Neural progenitor cell (in vitro differentiated cells): ENCODE results near the gene RCAN1. TPM values are rescaled to one million over a fixed set of nuclear protein-coding genes. Genes with fewer than 3 reads are reported as not detected.
A peak's percentile ranks its signal among the peaks of the same experiment; 100 is the strongest.

Experiments
- DNase-seq: peaks from one replicate; pipeline ENCODE4 v3.0.0-alpha.2; 2016; ENCODE audit warnings: low spot score
- H2AFZ ChIP-seq: fragments of 200-600 bp; sonication (generic); replicated peaks from 2 replicates; pipeline ENCODE4 v1.6.1; 2016; ENCODE audit warnings: antibody characterized with exemption
- H3F3A ChIP-seq: fragments of 200-600 bp; sonication (generic); 2 replicates; pipeline ENCODE4 v1.6.1; 2016; ENCODE audit warnings: antibody characterized with exemption, low read depth
- H3K27ac ChIP-seq: fragments of 200-600 bp; sonication (generic); 2 replicates; pipeline ENCODE4 v1.5.1; 2016; ENCODE audit warnings: mild to moderate bottlenecking
- H3K27me3 ChIP-seq: fragments of 200-600 bp; sonication (generic); 2 replicates; pipeline ENCODE4 v1.6.1; 2016; ENCODE audit warnings: mild to moderate bottlenecking, moderate library complexity
- H3K36me3 ChIP-seq: fragments of 200-600 bp; sonication (generic); 2 replicates; pipeline ENCODE4 v1.5.1; 2016
- H3K4me1 ChIP-seq: fragments of 200-600 bp; sonication (generic); 2 replicates; pipeline ENCODE4 v1.6.1; 2016; ENCODE audit warnings: mixed run types
- H3K4me2 ChIP-seq: fragments of 200-600 bp; sonication (generic); 2 replicates; pipeline ENCODE4 v1.6.1; 2016
- H3K4me3 ChIP-seq: fragments of 200-600 bp; sonication (generic); 2 replicates; pipeline ENCODE4 v1.5.1; 2016
- H3K79me2 ChIP-seq: fragments of 200-600 bp; sonication (generic); 2 replicates; pipeline ENCODE4 v1.6.1; 2016; ENCODE audit warnings: low read depth
- H3K9ac ChIP-seq: fragments of 200-600 bp; sonication (generic); 2 replicates; pipeline ENCODE4 v1.6.1; 2016
- H3K9me3 ChIP-seq: fragments of 200-600 bp; sonication (generic); 2 replicates; pipeline ENCODE4 v1.5.1; 2016; ENCODE audit warnings: low read depth
- H4K20me1 ChIP-seq: fragments of 200-600 bp; sonication (generic); 2 replicates; pipeline ENCODE4 v1.6.1; 2016; ENCODE audit warnings: low read depth
- H3K27ac Mint-ChIP-seq: 3 replicates; pipeline ENCODE4 v1.8.0; 2021; ENCODE audit warnings: mixed read lengths
- H3K27me3 Mint-ChIP-seq: 2 replicates; pipeline ENCODE4 v1.8.0; 2022; ENCODE audit warnings: low read depth, mild to moderate bottlenecking, inconsistent platforms, moderate library complexity, mixed read lengths; ENCODE audit not compliant: insufficient read depth
- H3K36me3 Mint-ChIP-seq: 3 replicates; pipeline ENCODE4 v1.8.0; 2021; ENCODE audit warnings: mixed read lengths
- H3K4me1 Mint-ChIP-seq: 3 replicates; pipeline ENCODE4 v1.8.0; 2021; ENCODE audit warnings: mixed read lengths
- H3K4me3 Mint-ChIP-seq: 3 replicates; pipeline ENCODE4 v1.8.0; 2021; ENCODE audit warnings: mild to moderate bottlenecking, moderate library complexity, mixed read lengths
- H3K9me3 Mint-ChIP-seq: 3 replicates; pipeline ENCODE4 v1.8.0; 2020; ENCODE audit warnings: mixed read lengths
- CTCF ChIP-seq: fragments of 200-600 bp; sonication (generic); IDR thresholded peaks from 2 replicates; pipeline ENCODE4 v1.5.1; 2017; ENCODE audit warnings: antibody characterized with exemption, mild to moderate bottlenecking
- EZH2 ChIP-seq: fragments of 200-600 bp; sonication (generic); IDR thresholded peaks from 2 replicates; pipeline ENCODE4 v1.6.1; 2017; ENCODE audit warnings: antibody characterized with exemption, mild to moderate bottlenecking, moderate library complexity
- EZH2phosphoT487 ChIP-seq: fragments of 200-600 bp; sonication (generic); IDR thresholded peaks from 2 replicates; pipeline ENCODE4 v1.6.1; 2017; ENCODE audit warnings: antibody characterized with exemption
- total RNA-seq: library from RNA; depleted of rRNA; stranded (reverse); fragments of >200 nt; gene quantifications from 2 replicates; pipeline ENCODE4 v1.2.3, GENCODE V29; 2015; ENCODE audit warnings: low replicate concordance

RCAN1 gene
- 6.5 and 6.9 TPM in 2 replicates for total RNA-seq

DNA sequence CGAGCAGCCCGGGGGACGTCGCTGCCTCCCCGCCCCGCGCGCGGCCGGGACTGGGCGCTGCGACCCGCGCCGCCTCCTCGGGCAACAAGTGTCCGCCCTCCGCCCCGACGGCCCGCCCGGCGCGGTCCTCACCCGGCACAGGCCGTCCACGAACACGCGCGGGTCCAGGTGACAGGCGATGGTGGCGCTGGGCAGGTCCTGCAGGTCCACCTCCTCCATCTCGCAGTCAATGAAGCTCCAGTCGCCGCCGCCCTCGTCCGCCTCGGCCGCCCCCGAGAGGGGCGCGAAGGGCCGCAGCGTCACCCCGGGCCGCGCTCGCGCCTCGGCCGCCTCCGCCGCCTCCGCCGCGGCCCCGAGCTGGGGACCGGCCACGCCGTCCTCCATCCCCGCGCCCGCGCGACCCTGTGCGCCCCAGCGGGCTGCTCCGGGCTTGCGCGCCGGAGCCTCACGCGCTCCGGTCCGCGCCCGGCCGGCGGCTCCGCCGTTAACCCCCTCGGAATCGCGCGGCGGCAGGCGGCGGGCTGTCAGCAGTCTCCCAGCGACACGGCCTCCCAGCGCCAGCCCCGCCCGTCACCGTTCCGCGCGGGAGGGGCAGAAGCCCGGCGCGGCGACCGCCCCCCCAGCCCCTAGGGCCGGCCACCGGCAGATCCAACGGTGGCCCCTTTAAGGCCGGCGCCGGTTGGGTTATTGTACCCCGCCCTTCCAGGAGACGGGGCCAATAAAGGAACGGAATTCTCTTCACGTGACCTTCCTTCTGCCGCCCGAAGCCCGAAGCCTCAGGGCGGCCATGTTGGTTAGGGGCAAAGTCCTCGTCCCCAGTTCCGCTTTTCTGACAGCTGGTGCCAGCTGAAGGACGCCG, at the start of gene RCAN1:
TSS of gene RCAN1 (minus strand) at position 486 of the 859 bp plus-strand sequence. CDS start at position 384, 102 bp downstream.
- Histone ChIP-seq H3K4me2 (peak within 1 kb of the TSS; percentile 86), H3K27ac (no peak within 1 kb of the TSS)
- peak; percentile 97 for DNase-seq

GRCh38 chr21:34661848-34662247, 46.9 kb upstream of the RCAN1 start:
- Mint-ChIP-seq H3K4me3 (no peak overlapping the region), H3K27ac (no peak overlapping the region), H3K4me1 (no peaks in the 10 kb centered on the region), H3K9me3 (peaks cover 19% of the 10 kb centered on the region), H3K36me3 (no peaks in the 10 kb centered on the region), H3K27me3 (peaks cover 9% of the 10 kb centered on the region)
- peaks cover 43% of the 10 kb centered on the region for H3K27me3 ChIP-seq
- no peaks in the 10 kb centered on the region for H4K20me1 ChIP-seq
- no peak for TF ChIP-seq EZH2
- TF ChIP-seq EZH2phosphoT487, result no peak
- no peak for TF ChIP-seq CTCF
- H3K9ac ChIP-seq, result no peak overlapping the region
- H3K4me1 ChIP-seq, result no peaks in the 10 kb centered on the region
- no peak overlapping the region for H3K27ac ChIP-seq
- H3K79me2 ChIP-seq, result no peaks in the 10 kb centered on the region
- no peaks in the 10 kb centered on the region for H3F3A ChIP-seq
- H3K36me3 ChIP-seq, result no peaks in the 10 kb centered on the region
- no peak overlapping the region for H3K4me2 ChIP-seq
- no peak for DNase-seq
- H3K4me3 ChIP-seq, result no peak overlapping the region
- no peaks in the 10 kb centered on the region for H3K9me3 ChIP-seq
- no peak overlapping the region for H2AFZ ChIP-seq

More for the DNA sequence above, at the start of gene RCAN1:
- peaks cover 6% of the 10 kb centered on the region for H3K4me1 Mint-ChIP-seq
- H3K9me3 ChIP-seq, result no peaks in the 10 kb centered on the region
- no peaks in the 10 kb centered on the region for H3K36me3 Mint-ChIP-seq
- peaks cover 59% of the 10 kb centered on the region for H3K27me3 ChIP-seq
- H2AFZ ChIP-seq, result peak within 1 kb of the TSS; percentile 85
- peaks cover 9% of the 10 kb centered on the region for H3F3A ChIP-seq
- no peaks in the 10 kb centered on the region for H3K79me2 ChIP-seq
- no peak within 1 kb of the TSS for H3K27ac Mint-ChIP-seq
- peaks cover 3% of the 10 kb centered on the region for H4K20me1 ChIP-seq
- H3K4me1 ChIP-seq, result peaks cover 5% of the 10 kb centered on the region
- TF ChIP-seq EZH2phosphoT487, result peak; percentile 13
- no peak for TF ChIP-seq CTCF
- no peak for TF ChIP-seq EZH2
- peak within 1 kb of the TSS; percentile 64 for H3K4me3 ChIP-seq
- no peaks in the 10 kb centered on the region for H3K36me3 ChIP-seq
- H3K27me3 Mint-ChIP-seq, result peaks cover 17% of the 10 kb centered on the region
- peak within 1 kb of the TSS; percentile 90 for H3K4me3 Mint-ChIP-seq
- H3K9ac ChIP-seq, result no peak within 1 kb of the TSS
- H3K9me3 Mint-ChIP-seq, result no peaks in the 10 kb centered on the region

DNA sequence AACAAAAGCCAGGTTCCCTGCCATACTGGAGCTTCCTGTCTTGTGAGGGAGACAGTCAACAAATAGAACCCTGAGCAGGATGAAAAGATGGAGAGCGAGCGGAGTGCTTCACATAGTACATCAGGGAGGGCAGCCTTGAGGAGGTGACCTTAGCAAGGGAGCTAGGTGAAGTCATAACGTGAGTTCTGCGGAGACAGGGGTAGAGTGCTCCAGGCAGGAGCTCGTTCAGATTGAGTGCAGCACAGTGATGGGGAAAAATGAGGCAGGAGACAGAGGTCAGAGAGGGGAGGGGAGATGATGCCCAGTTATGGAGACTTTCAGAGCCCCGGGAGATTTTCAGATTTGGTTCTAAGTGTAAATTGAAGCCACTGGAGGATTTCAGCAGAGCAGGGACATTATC, 38.6 kb upstream of the RCAN1 start:
- Histone ChIP-seq H3F3A (no peaks in the 10 kb centered on the region), H3K4me3 (no peak overlapping the region), H3K4me2 (no peak overlapping the region), H3K36me3 (no peaks in the 10 kb centered on the region), H3K9me3 (no peaks in the 10 kb centered on the region), H3K9ac (no peak overlapping the region), H2AFZ (no peak overlapping the region), H3K27ac (no peak overlapping the region), H3K4me1 (no peaks in the 10 kb centered on the region), H3K27me3 (peaks cover 21% of the 10 kb centered on the region), H4K20me1 (no peaks in the 10 kb centered on the region), H3K79me2 (no peaks in the 10 kb centered on the region)
- Mint-ChIP-seq H3K4me1 (peaks cover 5% of the 10 kb centered on the region), H3K9me3 (peaks cover 3% of the 10 kb centered on the region), H3K27me3 (peaks cover 5% of the 10 kb centered on the region), H3K4me3 (no peak overlapping the region), H3K27ac (no peak overlapping the region), H3K36me3 (no peaks in the 10 kb centered on the region)
- TF ChIP-seq EZH2, result no peak
- no peak for TF ChIP-seq EZH2phosphoT487
- TF ChIP-seq CTCF, result no peak
- DNase-seq, result no peak
